ENCODE results near the gene ARFGAP3.
"Not testable (repeated sequence)": the region's sequence is repeated elsewhere in the genome, so short reads cannot be mapped to it uniquely, and the experiment has no call there.

ARFGAP3 gene

DNA sequence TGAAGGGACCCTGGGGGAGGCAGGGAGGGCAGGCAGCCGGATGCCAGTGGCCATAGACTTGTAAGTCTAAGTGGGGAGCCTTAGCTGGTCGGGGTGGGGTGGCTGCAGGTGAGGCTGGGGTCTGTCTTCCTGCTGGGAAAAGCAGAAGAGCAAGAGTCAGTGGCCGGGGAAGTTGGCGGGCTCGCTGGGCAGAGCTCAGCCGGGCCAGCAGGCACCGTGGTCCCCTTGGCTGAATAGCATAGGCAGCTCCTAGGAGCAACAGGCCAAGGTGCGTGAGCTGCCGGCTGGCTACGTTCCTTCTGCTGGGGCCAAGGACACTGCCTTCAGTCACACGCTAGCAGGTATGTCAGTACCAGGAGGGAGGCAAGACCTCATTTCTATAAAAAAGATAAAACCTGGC, 68.6 kb downstream of the ARFGAP3 start:
- no peak for DNase-seq (ENCODE audit: insufficient read length, low spot score)
- TF ChIP-seq, protein P1, sequence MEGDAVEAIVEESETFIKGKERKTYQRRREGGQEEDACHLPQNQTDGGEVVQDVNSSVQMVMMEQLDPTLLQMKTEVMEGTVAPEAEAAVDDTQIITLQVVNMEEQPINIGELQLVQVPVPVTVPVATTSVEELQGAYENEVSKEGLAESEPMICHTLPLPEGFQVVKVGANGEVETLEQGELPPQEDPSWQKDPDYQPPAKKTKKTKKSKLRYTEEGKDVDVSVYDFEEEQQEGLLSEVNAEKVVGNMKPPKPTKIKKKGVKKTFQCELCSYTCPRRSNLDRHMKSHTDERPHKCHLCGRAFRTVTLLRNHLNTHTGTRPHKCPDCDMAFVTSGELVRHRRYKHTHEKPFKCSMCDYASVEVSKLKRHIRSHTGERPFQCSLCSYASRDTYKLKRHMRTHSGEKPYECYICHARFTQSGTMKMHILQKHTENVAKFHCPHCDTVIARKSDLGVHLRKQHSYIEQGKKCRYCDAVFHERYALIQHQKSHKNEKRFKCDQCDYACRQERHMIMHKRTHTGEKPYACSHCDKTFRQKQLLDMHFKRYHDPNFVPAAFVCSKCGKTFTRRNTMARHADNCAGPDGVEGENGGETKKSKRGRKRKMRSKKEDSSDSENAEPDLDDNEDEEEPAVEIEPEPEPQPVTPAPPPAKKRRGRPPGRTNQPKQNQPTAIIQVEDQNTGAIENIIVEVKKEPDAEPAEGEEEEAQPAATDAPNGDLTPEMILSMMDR (IDR thresholded peaks at IDR 0.05; ENCODE audit: insufficient read depth, missing control alignments): no peak
- FAIRE-seq: no peak

DNA sequence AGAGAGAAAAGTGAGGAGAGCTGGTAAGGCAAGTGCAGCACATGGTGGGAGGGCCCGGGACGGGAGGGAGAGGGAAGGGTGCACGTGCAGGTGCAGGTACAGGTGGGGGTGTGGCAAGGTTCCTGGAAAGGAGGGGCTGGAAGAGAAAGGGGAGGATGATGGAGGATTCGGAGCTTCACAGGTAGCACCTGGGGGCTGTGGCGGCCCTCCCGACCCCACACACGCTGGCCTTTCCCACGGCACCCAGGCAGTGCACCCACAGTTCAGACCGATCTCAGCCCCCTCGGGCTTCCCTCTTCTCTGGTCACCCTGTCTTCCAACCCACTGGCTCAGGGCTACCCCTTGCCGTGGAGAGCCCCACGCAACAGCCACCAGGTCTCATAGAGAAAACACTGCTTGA, 69.1 kb downstream of the ARFGAP3 start:
- TF ChIP-seq, protein P1 (IDR thresholded peaks at IDR 0.05; ENCODE audit: insufficient read depth, missing control alignments): no peak
- DNase-seq (ENCODE audit: insufficient read length, low spot score) (no peak), FAIRE-seq (no peak)

DNA sequence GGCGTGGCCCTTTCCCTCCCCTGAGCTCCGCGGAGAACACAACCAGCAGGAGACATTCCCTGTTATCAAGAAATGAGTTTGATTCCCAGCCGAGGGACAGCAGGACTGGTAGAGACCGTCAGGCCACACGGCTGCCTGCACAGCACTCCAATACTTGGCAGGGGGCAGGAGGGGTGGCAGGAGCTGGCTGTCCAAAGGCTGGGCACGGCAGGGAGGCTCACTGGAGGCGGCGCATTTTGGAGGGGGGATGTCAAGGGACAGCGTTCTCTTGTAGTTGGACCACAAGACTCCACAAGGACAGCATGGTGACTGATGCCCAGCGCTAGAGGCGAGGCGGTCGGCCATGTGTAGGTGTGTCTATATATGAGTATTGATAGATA, 69.7 kb downstream of the ARFGAP3 start:
- TF ChIP-seq, protein P1 (IDR thresholded peaks at IDR 0.05; ENCODE audit: insufficient read depth, missing control alignments): no peak
- DNase-seq (ENCODE audit: insufficient read length, low spot score) (no peak), FAIRE-seq (no peak)

DNA sequence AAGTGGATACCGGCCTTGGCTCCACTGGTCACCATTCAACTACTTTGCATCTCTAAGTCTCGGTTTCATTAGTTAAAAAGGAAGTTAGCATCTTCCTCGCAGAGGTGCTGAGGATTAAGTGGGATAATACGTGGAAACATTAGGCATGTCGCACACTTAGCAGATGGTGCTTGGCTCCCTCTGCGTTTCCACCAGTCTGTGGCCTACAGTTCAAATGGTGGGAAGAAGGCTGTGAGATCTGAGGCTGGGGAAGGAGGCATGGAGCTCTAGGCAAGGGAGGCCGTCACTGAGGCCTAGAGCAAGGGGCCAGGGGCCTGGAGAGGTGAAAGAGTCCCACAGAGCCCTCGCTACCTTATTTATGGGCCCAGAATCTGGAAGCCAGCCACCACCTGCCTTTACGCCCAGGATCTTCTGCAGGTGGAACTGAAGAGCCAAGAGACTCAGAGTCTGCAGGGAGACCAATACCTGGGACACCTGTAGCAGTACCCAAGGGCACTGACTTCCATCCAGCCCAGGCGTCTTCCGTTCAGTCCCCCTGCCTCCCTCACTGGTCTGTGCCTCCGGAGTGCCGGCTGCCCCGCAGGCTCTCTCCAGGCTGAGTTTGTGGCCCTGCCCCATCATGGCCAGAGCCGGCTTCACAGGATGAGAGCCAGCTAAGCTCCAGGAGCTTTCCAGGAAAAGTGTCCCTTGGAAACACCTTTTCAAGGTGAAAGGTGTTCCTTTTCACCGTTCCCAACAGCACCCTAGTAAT, 70.3 kb downstream of the ARFGAP3 start:
- FAIRE-seq (no peak), DNase-seq (ENCODE audit: insufficient read length, low spot score) (no peak)
- TF ChIP-seq, protein P1 (IDR thresholded peaks at IDR 0.05; ENCODE audit: insufficient read depth, missing control alignments): no peak

DNA sequence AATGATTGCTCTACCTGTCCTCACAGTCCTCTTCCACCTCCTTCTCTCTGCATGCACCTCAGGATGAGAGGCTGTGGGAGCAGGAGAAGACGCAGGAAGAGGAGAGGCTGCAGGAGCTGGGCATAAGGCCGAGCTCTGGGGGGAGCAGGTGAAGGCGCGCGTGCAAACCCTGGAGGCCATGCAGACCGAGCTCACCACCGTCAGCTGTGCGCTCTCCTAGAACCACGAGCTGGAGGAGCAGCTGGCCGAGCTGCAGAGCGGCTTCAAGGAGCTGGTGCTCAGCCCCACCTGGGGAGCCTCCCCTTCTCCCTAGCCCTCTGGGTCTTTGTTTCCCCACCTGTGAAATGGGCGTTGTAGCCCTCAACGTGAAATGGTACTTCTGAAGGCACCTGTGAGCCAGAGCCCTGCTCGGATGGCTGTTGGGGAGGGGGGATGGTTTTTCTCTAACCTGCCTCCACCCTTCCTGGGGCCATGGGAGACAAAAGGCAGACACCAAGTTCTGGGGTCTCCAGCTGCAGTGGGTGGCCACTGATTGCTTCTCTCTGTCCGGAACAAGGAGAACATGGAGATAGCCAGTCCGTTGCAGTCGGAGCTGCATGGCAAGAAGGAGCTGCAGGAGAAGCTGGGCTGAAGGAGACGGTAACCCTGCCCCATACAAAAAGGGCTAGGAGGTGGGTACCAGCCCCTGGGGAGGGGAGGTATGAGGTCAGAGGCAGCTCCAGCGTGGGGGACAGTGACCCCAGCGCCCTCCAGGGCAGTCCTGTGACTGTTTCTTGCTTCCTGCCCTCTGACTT, 71.2 kb downstream of the ARFGAP3 start:
- DNase-seq (ENCODE audit: insufficient read length, low spot score) (no peak), FAIRE-seq (no peak)
- TF ChIP-seq, protein P1 (IDR thresholded peaks at IDR 0.05; ENCODE audit: insufficient read depth, missing control alignments): no peak

DNA sequence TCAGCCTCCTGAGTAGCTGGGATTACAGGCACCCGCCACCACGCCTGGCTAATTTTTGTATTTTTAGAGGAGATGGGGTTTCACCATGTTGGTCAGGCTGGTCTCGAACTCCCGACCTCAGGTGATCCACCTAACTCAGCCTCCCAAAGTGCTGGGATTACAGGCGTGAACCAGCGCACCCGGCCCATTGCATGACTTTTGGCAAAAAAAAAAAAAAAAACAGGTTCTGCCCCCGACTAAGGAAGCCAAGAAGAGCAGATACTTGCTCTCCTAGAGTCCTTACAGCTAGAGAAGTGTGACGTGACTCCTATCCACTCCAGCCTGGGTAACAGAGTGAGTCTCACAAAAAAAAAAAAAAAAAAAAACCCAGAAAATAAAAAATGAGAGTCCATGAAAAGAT, 74.8 kb downstream of the ARFGAP3 start:
- not testable (repeated sequence) for DNase-seq (ENCODE audit: insufficient read length, low spot score); FAIRE-seq

DNA sequence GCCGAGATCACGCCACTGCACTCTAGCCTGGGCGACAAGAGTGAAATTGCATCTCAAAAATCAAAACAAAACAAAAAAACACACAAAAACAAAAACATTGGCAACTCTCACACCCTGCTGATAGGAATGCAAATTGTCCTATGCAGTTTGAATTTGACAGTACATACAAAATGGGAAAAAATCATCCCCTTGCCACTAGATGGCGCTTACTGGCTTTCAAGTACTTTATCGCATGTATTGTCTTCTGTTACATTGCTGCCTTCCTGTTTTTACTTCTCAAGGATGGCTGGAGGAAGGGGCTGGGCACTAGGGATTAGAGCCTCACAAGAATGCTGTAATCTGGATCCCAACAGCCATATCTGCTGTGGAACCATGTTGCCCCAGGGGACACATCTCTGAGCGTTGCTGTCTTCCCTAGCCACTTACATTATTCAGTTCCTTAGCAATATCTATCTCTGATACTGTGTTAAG, 77.0 kb downstream of the ARFGAP3 start:
- DNase-seq (ENCODE audit: insufficient read length, low spot score) (no peak), FAIRE-seq (no peak)
- TF ChIP-seq, protein P1 (IDR thresholded peaks at IDR 0.05; ENCODE audit: insufficient read depth, missing control alignments): peak; percentile 87
